ENCODE results near the gene S100A5.

Gene S100A5

GRCh38 chr1:153495536-153495935, 45.2 kb downstream of the S100A5 start:
- no peak overlapping the region for H3K27ac ChIP-seq (ENCODE audit: low read length)
- no peak overlapping the region for H3K4me2 ChIP-seq (ENCODE audit: low read depth, low read length)

GRCh38 chr1:153494976-153495535, 45.7 kb downstream of the S100A5 start:
- DNase-seq, result peak; percentile 67

More at GRCh38 chr1:153495536-153495935, 45.2 kb downstream of the S100A5 start:
- Histone ChIP-seq H3K9me2 (replicated peaks; ENCODE audit: insufficient read depth, low read length) (no peaks in the 10 kb centered on the region), H2AFZ (ENCODE audit: low read length) (no peak overlapping the region), H3K36me3 (replicated peaks; ENCODE audit: insufficient read depth, low read length) (no peaks in the 10 kb centered on the region), H3K9me3 (replicated peaks; ENCODE audit: insufficient read depth, low read length) (no peaks in the 10 kb centered on the region), H3K4me1 (ENCODE audit: low read length) (no peaks in the 10 kb centered on the region), H4K20me1 (ENCODE audit: insufficient read depth, low read length) (no peaks in the 10 kb centered on the region), H3K9ac (ENCODE audit: low read length) (no peak overlapping the region), H3K79me2 (ENCODE audit: low read length) (no peaks in the 10 kb centered on the region), H3K4me3 (ENCODE audit: low read length) (no peak overlapping the region), H3F3A (ENCODE audit: insufficient read depth, low read length) (no peaks in the 10 kb centered on the region), H3K27me3 (replicated peaks; ENCODE audit: insufficient read depth, low read length) (no peaks in the 10 kb centered on the region)
- TF ChIP-seq EZH2phosphoT487 (IDR thresholded peaks at IDR 0.05; ENCODE audit: low read length) (no peak), CTCF (IDR thresholded peaks at IDR 0.05; ENCODE audit: low read length) (no peak), EZH2 (optimal IDR thresholded peaks at IDR 0.05; ENCODE audit: low read depth, low read length) (no peak)
- DNase-seq, result no peak

GRCh38 chr1:153493343-153493960, 47.3 kb downstream of the S100A5 start:
- Histone ChIP-seq H3K4me3 (ENCODE audit: low read length) (no peak overlapping the region), H3K9me2 (replicated peaks; ENCODE audit: insufficient read depth, low read length) (no peaks in the 10 kb centered on the region), H3K27me3 (replicated peaks; ENCODE audit: insufficient read depth, low read length) (no peaks in the 10 kb centered on the region), H3K4me1 (ENCODE audit: low read length) (no peaks in the 10 kb centered on the region), H3F3A (ENCODE audit: insufficient read depth, low read length) (no peaks in the 10 kb centered on the region), H3K27ac (ENCODE audit: low read length) (no peak overlapping the region), H3K79me2 (ENCODE audit: low read length) (no peaks in the 10 kb centered on the region), H4K20me1 (ENCODE audit: insufficient read depth, low read length) (no peaks in the 10 kb centered on the region), H3K4me2 (ENCODE audit: low read depth, low read length) (no peak overlapping the region), H3K9ac (ENCODE audit: low read length) (no peak overlapping the region), H2AFZ (ENCODE audit: low read length) (no peak overlapping the region), H3K36me3 (replicated peaks; ENCODE audit: insufficient read depth, low read length) (no peaks in the 10 kb centered on the region), H3K9me3 (replicated peaks; ENCODE audit: insufficient read depth, low read length) (no peaks in the 10 kb centered on the region)
- no peak for TF ChIP-seq EZH2phosphoT487 (IDR thresholded peaks at IDR 0.05; ENCODE audit: low read length)
- no peak for TF ChIP-seq CTCF (IDR thresholded peaks at IDR 0.05; ENCODE audit: low read length)
- no peak for TF ChIP-seq EZH2 (optimal IDR thresholded peaks at IDR 0.05; ENCODE audit: low read depth, low read length)
- no peak for DNase-seq

More at GRCh38 chr1:153494976-153495535, 45.7 kb downstream of the S100A5 start:
- Histone ChIP-seq H3K36me3 (replicated peaks; ENCODE audit: insufficient read depth, low read length) (no peaks in the 10 kb centered on the region), H3K9me3 (replicated peaks; ENCODE audit: insufficient read depth, low read length) (no peaks in the 10 kb centered on the region), H2AFZ (ENCODE audit: low read length) (no peak overlapping the region), H4K20me1 (ENCODE audit: insufficient read depth, low read length) (no peaks in the 10 kb centered on the region), H3K4me3 (ENCODE audit: low read length) (no peak overlapping the region), H3K4me2 (ENCODE audit: low read depth, low read length) (no peak overlapping the region), H3K79me2 (ENCODE audit: low read length) (no peaks in the 10 kb centered on the region), H3K4me1 (ENCODE audit: low read length) (no peaks in the 10 kb centered on the region), H3K27ac (ENCODE audit: low read length) (no peak overlapping the region), H3K27me3 (replicated peaks; ENCODE audit: insufficient read depth, low read length) (no peaks in the 10 kb centered on the region), H3F3A (ENCODE audit: insufficient read depth, low read length) (no peaks in the 10 kb centered on the region), H3K9me2 (replicated peaks; ENCODE audit: insufficient read depth, low read length) (no peaks in the 10 kb centered on the region), H3K9ac (ENCODE audit: low read length) (no peak overlapping the region)
- TF ChIP-seq EZH2 (optimal IDR thresholded peaks at IDR 0.05; ENCODE audit: low read depth, low read length), result no peak
- TF ChIP-seq CTCF (IDR thresholded peaks at IDR 0.05; ENCODE audit: low read length), result peak; percentile 98
- no peak for TF ChIP-seq EZH2phosphoT487 (IDR thresholded peaks at IDR 0.05; ENCODE audit: low read length)

All from MM.1S (cell line).